GM21447 (cell line): ENCODE data around the gene POLDIP3.
"Not testable (repeated sequence)": the region's sequence is repeated elsewhere in the genome, so short reads cannot be mapped to it uniquely, and the experiment has no call there.

ENCODE experiments used
- ATAC-seq: cut with Tn5 transposase; IDR thresholded peaks from one replicate; pipeline ENCODE4 v1.9.1; 2021; ENCODE audit not compliant: unreplicated experiment

The POLDIP3 gene

GRCh38 chr22:42587588-42588175 lies 27.0 kb downstream of the POLDIP3 start:
- ATAC-seq: no peak

DNA sequence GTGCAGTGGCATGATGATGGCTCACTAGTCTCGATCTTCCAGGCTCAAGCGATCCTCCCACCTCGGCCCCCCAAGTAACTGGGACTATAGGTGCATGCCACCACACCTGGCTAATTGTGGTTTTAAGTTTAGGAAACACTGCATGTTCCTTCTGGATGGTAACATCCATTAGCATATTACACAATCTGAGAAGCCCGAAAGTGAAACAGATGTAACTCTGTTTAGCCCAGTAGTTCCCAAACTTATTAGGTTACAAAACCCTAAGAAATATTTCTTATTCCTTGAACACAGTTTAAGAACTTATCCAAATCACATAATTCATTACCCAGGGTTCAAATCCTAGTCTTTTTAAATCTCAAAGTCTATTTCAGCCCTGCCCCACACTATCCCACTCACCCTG lies 28.3 kb downstream of the POLDIP3 start:
- ATAC-seq: no peak

DNA sequence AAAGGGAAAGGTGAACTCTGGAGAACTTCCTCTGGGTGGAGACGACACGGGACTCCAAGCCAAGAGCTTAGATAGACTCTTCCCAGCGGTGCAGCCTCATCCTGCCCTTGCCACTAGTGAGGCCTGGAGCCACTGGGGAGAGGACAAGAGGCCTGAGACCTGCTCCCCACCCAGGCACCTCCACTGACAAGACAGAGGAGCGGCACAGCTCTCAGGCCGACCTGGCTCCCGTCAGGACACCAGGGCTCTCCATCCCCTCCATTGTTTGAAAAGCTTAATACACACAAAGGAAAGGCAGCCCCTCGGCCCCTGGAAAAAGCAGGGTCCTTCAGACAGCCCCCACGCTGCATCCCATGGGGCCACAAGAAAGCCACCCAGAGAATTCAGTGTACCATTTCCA lies 29.6 kb downstream of the POLDIP3 start:
- ATAC-seq: no peak

DNA sequence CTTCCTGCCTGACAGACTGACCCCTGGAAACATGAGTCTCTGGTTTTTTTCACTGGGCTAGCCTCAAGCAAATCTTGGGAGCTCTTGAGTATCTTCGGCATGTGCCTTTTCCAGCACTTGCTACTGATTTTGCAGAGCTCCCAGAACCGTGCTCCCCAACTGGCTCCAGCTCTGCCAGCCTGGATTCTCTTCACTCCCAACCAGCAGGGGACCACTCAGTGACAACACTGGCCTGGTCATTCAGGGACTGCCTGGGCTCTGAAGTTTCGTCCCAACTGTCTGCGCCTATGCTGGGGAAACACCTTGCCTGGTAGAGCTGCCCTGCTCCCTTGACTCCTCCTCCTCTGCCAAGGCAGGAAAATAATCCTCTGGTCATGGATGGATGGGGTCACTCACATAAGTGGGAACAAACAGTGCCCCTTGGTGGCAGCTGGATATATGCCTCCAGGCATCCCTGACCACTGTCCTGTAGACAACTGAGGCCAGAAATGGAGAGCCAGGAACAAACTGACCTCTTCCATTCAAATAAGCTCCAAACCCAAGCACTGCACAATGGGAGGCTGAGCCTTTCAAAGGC lies 30.2 kb downstream of the POLDIP3 start:
- no peak for ATAC-seq

DNA sequence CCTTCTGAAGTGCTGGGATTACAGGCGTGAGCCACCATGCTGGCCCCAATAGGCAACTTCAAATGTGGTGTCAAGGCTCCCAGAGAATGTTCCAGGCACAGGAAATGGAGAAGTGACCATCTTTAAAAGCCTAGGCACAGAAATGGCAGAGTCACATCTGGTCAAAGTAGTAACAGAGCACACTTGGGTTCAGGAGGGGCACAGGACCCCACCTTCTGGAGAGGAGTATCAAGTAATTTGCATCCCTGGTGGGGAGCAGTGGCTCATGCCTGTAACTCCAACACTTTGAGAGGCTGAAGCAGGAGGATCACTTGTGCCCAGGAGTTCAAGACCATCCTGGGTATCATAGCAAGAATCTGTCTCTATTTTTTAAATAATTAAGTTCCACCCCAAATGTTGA lies 31.7 kb downstream of the POLDIP3 start:
- ATAC-seq: no peak

- peak; percentile 44 for ATAC-seq
Observed at GRCh38 chr22:42581762-42582716, 32.6 kb downstream of the POLDIP3 start.

DNA sequence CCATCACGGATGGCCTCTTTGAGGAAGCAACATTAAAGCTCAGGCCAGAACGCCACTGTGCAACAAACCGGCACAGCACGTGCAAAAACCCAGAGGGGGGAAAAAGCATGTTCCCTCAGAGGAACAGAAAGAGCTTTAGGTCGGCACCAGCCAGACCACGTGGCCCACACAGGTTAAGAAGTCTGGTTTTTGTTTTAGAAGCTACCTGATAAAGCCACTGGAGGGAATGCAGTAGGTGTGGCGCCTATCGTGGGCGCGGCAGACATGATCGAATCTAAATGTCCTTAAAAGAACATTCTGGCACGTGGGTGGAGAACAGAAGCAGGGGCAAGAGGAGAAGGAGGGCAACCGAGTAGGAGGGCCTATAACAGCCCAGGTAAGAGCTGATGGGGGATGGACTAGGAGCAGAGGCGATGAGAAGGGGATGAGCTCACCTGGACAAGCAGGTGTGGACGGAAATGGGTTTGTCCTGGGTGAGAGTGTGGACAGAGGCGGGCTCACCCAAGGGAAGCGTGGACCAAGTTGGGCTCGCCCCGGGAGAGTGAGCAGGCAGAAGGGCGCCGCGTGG lies 33.4 kb downstream of the POLDIP3 start:
- ATAC-seq: peak; percentile 26

DNA sequence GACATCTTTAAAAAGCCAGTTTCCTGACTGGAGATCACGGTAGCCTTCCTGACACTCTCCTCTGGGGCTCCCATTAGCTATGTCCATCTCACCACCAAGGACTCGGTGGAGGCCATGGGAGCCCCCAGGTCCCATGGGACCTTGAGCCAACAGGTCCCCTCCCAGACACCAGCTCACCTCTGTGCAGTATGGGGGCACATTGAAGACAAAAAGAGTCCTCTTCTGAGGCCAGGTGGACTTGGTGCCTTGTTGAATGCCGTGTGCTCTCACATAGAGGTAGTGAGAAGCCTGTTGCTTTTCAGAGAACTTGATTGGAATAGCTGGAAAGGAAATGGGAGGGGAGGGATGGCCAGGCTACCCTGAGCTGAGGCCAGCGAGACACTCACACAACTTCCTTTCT lies 34.6 kb downstream of the POLDIP3 start:
- ATAC-seq: not testable (repeated sequence)

DNA sequence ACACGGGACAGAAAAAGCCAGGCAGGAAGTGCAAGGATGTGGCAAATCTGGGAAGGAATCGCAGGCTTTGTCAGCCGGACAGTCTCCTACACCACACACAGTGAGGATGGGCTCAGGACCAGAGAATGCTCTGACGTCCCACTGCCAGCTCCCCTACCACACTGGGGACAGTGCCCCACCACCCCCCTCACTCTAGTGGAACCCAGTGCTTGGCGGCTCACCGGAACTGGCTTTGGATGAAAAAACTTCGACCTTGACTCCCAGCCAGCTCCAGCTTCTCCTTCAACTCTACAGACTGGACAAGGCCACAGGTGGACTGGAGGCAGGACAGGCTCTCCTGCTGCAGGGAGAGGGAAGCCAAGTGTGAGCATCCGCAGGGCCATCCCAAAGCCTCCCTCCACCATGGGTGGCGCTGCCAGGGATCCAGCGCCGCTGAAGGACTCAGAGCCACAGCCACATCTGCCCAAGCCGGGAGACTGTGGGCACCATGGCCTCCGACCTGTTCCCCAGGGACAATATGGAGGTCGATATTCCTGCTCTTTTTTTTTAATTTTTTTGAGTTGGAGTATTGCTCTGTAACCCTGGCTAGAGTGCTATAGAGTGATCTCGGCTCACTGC lies 37.0 kb downstream of the POLDIP3 start:
- no peak for ATAC-seq

- ATAC-seq: not testable (repeated sequence)
Observed at GRCh38 chr22:42577141-42577540, 37.5 kb downstream of the POLDIP3 start.

- not testable (repeated sequence) for ATAC-seq
Observed at GRCh38 chr22:42575996-42576574, 38.6 kb downstream of the POLDIP3 start.

DNA sequence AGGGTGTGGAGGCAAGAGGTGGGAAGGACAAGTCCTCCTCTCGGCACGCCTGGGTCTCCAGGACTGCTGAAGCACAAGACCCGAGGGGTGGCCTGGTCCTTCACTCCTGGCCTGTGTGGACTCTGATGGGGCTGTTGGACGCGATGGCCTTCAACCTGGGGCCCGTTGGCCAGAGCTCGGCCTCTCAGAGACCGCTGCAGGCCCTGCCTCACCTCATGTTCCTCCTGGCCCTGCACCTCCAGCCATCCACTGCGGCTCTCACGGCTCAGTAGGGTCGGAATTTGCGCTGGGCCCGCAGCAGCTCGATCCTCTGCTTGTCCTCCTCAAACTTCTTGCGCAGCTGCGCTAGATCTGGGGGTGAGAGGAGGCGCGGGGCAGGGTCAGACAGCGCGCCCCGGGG lies 40.2 kb downstream of the POLDIP3 start:
- ATAC-seq: not testable (repeated sequence)

DNA sequence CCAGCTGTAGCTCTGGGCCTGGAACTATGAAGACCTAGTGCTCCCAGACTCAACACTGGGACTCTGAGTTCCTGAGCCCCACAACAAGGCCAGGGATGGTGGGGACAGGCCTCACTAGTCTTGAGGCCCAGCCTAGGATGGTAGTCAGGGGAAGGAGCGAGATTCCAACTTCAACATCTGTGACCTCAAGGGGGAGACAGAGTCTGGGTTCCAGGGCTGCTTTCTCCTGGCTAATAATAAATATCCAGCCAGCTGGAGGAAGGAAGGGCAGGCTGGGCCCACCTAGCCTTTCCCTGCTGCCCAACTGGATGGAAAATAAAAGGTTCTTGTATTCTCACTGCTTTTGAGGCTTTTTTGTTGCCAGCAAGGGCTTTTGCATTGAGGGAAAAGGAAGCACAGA lies 40.6 kb downstream of the POLDIP3 start:
- ATAC-seq: not testable (repeated sequence)

GRCh38 chr22:42571068-42571467 lies 43.6 kb downstream of the POLDIP3 start:
- ATAC-seq: not testable (repeated sequence)

DNA sequence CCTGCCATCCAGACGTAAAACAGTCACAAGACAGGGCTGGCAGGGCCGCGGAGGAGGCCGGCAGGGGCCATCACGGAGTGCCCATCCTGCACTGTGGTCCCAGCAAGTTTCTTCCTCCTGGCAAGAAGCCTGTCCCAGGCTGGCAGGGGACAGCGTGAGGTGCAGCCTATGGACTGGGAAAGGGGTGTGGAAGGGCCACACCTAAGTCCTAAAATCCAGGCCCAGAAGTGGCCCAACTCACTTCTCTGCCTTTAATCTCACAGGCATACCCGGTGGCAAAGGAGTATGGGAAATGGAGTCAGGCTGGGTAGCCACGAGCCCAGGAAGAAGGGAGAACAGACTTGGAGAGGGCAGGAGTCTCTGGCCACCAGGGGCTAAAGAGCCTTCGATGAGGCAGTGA lies 44.1 kb downstream of the POLDIP3 start:
- not testable (repeated sequence) for ATAC-seq

GRCh38 chr22:42567950-42568349 lies 46.7 kb downstream of the POLDIP3 start:
- ATAC-seq: not testable (repeated sequence)

DNA sequence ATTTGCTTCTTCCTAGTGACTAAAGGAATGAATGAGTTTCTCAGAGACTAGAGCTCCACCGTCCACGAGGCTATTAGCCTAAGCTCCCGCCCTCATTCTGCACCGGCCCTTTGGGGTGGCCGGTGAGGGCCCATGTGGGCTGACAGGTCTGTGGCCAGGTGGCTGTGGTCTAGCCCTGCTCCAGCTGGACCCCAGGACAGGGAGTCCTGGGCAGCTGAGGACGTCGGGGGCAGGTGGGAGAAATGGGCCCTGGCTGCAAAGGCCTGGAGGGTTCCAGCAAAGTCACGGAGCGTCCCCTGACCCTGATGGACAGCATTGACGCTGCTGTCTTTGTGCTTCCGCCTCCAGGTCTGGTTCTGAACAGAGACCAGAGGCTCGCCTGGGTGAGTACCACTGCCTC lies 48.7 kb downstream of the POLDIP3 start:
- no peak for ATAC-seq

- ATAC-seq: no peak
Observed at GRCh38 chr22:42564699-42565098, 50.0 kb downstream of the POLDIP3 start.

DNA sequence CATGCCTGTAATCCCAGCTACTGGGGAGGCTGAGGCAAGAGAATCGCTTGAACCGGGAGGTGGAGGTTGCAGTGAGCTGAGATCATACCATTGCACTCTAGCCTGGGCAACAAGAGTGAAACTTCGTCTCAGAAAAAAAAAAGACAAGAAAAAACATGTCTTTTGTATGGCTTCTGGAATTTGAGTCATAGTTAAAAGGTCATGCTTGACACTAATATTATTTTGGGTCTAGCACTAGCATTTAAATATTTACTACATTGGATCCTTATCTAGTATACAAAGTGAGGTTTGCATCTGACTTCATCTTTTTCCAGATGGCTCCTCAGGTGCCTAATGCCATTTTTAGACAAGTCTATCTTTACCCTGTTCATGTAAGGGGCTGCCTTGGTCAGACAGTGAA lies 50.7 kb downstream of the POLDIP3 start:
- ATAC-seq: not testable (repeated sequence)

GRCh38 chr22:42562684-42563083 lies 52.0 kb downstream of the POLDIP3 start:
- no peak for ATAC-seq

- ATAC-seq: no peak
Observed at GRCh38 chr22:42562279-42562678, 52.4 kb downstream of the POLDIP3 start.
